HG03354 (cell line): ENCODE results near the gene RNF4.
"Not testable (repeated sequence)": the region's sequence is repeated elsewhere in the genome, so short reads cannot be mapped to it uniquely, and the experiment has no call there.

Source experiments
- ATAC-seq: cut with Tn5 transposase; IDR thresholded peaks from one replicate; pipeline ENCODE4 v1.9.1; 2021; ENCODE audit warnings: mild to moderate bottlenecking; ENCODE audit not compliant: unreplicated experiment, poor library complexity, severe bottlenecking

The RNF4 gene

DNA sequence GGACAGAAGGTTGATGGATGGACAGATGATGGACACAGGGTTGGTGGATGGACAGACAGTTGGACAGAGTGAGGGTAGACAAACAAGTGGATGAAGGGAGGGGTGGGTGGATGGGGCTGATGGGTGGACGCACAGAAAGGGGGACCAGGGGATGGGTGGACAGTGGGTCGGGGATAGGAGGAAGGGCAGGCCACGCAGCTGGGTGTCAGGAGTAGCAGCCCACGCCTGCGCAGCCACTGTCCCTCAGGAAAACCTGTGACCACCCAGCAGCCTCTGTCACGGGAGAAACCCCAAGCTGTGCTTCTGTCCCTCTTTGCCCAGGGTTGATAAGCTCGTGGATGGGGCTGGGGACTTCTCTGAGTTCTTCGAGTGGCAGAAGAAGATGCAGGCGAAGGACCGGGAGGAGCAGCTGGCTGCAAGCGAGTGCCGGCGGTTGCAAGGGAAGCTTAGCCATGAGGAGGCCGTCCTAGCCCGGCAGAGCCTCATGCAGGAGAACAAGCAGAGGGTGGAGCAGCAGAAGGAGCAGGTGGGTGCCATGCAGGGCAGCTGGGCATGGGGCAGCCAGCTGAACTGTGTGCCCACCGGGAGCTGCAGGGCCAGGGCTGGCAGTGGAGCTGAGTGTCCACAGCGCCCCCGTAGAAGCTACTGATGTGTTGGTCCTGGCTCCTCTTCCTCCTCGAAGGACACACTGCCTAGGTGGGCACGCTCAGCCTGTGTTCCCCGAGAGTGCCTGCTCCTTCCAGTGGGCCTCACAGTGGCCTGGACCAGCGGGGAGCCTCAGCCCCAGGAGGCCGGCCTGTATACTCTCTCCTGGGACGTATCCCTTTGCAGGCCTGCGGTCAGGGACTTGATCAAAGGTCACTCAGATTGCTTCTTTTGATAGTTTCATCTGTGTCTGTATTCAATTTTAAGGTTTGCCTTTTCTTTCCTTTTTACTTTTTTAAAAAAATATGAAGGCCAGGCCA is 16.8 kb upstream of the RNF4 start:
- ATAC-seq, result no peak

DNA sequence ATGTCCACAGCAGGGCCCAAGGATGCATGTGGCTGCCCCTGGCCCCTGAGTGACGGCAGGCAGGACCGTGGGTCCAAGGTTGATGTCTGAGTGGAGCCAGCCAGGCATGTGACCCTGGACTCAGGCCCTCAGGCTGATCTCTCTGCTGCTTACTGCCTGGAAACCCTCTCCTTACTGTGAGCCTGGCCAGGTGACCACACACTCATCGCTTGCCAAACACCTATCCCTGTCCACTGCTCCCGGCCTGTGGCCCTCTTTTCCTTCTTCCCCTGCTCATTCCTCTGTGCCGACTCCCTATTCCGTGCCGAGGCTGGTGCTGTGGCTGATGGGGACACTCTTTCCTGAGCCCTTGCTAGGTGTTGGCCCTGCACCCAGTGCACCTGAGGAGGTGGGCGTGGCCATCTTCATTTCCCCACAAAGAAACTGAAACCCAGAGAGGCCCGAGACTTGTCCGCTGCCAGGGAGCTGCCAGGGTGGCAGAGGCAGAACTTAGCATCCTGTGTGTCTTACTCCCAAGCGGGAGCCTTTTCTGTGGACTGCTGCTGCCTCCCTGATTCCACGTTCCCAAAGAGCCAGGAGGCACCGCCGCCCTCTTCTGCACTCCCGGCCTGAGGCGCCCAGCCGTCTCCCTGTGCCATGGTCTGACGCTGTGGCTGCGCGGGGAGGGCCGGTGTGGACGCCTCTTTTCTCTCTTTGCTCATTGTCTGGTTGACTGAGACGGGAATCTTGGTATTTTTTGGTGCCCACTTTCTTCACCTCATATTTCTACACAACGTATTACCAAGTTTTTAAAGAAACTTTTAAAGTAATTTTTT is 11.2 kb upstream of the RNF4 start:
- ATAC-seq, result no peak

DNA sequence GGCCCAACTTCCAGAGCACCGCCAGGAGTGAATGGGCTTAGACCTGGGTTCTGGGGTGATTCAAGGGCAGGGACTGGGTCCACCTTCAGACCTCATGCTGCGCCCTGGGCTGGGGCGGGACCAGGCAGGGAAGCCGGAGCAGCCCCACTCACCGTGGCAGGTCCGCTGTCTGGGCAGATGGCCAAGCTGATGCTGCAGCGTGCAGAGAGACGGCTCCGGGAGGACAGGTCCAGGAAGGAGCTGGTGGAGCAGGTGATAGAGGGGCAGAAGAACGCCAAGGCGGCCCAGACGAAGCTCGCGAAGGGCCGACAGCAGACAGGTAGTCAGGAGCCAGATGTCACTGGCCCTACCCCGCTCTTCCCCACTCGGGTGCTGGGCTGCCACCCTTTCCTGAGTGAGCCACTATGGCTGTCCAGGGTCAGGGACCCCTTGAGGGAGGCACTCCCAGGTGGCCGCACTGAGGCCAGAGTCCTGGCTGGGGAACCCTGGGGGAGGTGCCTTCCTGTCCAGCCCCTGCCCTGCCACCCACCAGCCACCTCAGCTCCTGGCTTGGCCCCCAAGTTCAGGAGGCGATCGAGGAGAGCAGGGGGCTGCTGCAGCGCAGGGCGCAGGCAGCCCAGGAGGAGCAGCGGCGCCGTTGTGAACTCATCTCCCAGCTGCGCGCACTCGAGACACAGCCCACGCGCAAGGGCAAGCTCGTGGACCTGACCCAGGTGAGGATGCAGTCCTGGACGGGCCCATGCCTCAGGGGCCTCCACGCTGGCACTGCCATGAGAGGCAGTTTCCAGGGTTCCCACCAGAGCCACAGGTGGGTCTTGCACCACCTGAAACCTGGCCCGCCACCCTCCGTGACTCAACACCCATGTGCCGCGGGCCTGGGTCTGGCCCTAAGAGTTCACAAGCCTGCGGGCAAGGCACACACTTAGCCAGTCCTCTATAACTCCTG is 10.1 kb upstream of the RNF4 start:
- no peak for ATAC-seq

DNA sequence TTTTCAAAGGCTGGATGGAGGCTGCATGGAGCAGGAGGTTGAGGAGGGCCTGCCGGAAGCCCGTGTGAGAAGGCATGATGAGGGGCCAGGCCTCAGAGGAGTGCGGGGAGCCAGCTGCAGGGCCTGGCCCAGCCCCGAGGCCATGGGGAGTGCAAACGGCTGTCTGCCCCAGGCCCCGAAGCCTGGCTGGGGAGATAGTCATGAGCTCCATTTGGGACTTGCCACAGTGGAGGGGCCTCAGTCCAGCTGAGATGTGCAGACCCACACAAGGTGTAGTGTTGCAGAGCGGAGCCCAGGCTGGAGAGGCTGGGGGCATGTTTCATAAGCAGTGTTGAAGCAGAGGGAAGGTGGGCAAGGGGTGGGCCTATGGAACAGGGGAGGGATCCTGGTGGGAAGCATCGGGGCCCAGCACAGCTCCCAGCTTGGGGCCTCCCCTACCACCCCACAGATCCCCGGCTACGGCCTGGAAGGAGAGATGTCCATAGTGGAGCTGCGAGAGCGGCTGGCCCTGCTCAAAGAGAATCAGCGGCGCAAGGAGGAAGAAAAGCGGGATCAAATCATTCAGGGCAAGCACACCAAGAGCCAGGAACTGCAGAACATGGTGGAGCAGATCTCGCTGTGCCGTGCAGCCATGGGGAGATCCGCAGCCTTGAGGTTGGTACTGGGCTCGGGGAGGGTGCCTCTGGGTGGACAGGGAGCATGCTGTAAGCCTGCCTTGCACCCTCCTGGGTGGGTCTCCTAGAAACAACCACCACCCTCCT is 9.1 kb upstream of the RNF4 start:
- ATAC-seq, result no peak

DNA sequence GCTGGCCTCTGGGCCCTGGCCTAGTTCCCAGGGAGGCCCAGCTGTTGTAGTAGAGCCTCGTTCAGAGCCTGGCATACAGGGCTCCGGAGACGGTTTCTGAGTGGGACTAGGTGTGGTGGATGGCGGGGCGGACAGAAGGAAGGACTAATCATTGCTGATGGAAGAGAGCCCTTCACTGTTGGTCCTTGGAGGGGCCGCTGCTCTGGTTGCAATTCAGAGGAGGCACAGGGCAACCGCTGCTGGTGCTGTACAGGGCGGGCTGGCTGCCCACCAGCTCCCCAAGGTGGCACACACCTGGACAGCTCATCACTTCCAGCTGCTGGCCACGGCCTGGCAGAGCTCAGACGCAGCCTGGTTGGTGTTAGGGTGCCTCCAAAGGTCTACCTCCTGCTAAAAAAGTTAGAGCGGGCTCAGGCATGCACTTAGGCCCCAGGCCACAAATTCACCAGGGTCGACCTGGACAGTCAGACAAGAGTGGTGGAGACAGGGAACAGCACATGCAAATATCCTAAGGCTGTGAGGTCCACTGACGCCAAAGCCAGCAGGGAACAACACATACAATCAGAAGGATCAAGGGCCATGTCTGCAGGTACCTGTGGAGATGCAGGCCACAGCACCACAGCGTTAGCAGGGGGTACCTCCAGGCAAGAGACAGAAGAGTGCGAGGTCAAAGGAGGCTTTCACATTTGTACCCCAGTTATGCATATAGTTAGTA is 7.5 kb upstream of the RNF4 start:
- no peak for ATAC-seq

DNA sequence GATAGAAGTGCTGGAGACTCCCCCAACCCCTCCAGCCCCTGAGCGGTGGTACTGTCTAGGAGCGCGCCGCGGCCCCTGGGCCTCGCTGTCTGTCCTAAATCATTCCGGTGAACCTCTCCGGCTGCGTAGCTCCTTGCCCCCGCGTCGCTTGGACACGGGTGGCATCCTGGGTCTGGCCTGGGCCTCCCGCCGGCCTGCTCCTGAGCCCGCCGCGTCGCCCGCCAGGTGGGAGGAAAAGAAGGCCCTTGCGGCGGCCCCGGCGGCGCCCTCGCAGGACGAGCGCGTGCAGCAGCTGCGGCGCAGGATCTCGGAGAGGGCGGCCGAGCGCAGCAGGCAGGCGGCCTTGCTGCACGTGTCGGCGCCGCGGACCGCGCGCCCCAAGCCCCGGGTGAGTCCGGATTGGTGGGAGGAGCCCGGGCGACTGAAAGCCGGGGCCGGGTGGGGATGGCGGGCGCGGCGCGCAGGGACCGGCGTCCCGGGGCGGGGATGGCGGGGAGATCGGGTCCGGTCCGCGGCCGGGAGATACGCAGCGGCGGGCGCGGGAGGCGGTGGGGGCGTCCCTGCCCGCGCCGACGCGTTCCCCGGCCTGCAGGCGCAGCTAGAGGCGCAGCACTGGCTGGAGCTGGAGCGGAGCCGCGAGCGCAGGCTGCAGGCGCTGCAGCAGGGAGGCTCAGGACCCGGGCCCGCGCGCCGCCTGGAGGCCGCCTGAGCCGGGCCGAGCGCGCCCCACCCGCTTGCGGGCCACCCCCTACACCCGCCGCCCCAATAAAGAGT is 6.5 kb upstream of the RNF4 start:
- ATAC-seq, result peak; percentile 85

DNA sequence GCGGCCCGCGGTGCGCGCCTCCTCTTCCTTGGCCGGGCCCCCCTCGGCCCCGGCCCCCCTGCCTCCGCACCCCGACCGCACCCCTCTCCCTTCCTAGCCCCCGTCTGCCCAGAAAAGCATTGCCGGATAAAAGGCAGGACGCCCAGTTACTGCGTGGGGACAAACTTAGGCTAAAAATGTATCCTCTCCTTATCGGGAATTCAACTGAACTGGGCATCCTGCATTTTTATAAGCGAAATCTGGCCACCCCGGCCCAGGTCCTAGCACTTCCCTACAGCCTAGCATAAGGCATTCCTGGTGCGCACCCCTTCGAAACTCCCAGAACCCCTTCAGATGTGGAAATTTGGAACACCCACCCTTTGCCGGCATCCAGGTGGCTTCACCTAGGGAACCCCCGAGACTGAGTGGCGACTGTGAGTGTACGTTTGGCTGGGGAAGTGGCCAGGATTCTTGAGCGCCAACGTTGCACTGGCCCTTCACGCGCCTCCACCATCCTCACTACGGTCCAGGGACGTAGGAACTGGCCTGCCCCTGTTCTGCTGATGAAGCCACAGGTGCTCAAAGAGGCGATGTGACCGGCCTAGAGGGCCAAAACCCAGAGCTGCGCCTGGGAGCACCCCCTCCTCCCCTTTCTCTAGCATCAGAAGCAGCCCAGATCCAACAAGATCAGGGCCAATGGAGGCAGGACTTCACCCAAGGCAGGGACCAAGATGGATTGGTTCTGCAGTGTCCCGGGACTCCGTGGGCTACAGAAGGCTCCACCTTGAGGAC is 5.7 kb upstream of the RNF4 start:
- no peak for ATAC-seq

DNA sequence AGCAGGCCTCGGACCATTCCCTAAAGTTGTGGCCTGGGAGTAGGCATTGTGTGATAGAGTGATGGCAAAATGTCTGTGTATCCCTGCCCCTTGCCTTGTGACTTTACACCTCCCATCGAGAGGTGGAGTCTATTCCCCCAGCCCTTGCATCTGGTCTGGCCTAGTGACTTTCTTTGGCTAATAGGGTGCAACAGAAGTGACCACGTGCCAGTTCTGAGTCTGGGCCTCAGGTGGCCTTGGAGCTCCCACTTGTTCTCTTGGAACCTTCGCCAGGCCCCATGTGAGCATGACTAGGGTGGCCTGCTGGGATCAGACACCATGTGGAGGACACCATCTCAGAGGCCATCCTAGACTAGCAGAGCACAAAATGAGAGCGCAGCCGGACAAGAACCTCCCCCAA is 3.9 kb upstream of the RNF4 start:
- no peak for ATAC-seq

DNA sequence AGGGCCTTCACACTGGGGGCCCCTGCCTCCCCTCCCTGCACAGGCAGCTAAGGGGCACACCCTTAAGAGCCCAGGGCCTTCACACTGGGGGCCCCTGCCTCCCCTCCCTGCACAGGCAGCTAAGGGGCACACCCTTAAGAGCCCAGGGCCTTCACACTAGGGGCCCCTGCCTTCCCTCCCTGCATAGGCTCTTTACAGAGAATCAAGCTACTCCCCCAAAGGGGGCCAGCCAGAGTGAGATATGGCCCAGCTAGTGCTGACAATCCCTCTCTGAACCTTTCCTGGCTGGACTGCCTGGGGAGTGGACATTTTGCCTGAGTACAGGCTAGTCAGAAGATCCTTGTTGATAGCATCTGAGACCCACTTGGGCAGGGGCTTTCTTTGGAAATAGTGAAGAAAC is 3.4 kb upstream of the RNF4 start:
- not testable (repeated sequence) for ATAC-seq

DNA sequence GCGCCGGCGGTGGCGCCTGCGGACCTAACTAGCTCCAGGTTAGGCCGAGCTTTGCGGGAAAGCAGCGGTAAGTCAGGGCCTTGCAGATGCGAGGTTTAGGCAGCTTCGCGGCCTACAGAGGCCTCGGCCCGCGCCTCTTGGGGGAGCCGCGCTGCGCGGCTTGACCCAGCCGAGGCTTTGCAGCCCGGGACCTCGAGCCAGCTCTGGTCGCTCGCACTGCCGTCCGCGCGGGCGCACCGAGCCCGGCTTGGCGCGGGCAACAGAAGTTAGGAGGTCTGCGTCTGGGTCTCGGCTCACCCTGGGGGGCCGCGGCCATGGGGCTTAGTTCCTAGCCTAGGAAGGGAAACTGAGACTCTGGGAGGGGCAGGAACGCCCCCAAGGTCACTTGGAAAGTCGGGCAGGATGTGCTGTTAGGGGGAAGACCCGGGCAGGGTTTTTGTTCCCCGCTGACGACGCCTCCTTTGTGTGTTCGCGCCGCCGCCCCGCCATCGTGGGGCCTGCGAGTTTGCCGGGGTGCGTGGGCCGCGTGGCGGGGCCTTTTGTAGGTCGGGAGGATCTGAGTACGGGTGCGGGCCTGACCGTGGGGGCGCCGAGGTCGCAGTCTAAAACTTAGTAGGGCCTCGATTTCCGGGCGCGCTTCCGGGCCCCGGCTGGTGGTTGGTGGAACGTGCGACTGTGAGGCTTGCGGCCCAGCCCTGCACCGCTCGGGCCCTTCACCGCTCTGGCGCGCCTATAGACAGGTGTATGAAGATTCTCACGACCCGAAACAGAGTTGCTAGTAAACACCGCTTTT is 482 bp downstream of the RNF4 start:
- ATAC-seq, result peak; percentile 60

DNA sequence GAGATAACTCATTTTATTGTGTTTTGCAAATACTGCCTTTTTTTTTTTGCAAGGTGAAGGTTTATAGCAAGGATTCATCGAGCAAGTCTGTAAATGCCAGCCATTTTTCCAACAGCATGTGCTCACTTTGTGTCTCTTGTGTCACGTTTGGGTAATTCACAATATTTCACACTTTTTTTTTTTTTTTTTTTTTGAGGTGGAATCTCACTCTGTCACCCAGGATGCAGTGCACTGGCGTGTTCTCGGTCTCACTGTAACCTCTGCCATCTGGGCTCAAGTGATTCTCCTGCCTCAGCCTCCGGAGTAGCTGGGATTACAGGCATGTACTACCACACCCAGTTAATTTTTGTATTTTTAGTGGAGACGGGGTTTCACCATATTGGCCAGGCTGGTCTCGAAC is 1.9 kb downstream of the RNF4 start:
- ATAC-seq, result no peak

DNA sequence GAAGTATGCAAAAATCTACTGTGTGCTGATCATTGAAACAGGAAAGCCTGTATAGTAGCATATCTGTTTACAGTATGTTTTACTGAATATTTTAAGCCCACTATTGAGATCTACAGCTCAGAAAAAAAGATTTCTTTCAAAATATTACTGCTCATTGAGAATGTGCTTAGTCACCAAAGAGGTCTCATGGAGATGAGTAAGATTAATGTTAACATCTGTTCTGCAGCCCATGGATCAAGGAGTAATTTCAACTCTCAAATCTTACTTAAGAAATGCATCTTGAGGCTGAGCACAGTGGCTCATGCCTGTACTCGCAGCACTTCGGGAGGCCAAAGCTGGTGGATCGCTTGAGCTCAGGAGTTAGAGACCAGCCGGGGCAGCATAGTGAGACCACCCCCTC is 3.3 kb downstream of the RNF4 start:
- no peak for ATAC-seq

DNA sequence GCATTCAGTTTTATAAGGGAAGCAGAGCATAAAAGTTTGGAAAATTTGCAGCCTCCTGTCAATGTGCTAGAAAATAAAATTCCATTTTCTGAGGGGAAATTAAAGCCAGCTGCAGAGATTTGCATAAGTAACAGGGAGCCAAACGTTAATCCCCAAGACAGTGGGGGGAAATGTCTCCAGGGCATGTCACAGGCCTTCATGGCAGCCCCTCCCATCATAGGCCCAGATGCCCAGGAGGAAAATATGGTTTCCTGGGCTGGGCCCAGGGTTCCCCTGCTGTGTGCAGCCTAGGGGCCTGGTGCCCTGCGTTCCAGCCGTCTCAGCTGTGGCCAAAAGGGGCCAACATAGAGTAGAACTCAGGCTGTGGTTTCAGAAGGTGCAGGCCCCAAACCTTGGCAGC is 9.3 kb downstream of the RNF4 start:
- no peak for ATAC-seq

DNA sequence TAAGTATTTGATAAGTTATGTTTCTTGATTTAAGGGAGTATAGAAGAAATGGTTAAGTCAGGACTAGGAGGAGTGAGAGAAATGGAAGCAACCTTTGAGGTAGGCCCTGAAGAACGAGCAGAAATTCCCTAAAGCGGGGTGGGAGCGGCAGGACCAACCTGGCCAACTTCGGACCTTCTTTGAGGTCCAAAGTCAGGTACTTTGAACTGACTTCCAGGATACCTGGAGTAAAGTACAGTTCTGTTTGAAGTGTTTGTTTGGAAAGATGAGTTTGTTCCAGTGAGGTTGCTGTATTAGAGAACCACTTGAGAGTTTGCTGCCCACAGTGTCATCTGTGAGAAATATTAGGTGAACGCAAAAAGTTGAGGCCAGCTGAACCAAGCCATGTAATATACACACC is 11.7 kb downstream of the RNF4 start:
- ATAC-seq, result no peak

DNA sequence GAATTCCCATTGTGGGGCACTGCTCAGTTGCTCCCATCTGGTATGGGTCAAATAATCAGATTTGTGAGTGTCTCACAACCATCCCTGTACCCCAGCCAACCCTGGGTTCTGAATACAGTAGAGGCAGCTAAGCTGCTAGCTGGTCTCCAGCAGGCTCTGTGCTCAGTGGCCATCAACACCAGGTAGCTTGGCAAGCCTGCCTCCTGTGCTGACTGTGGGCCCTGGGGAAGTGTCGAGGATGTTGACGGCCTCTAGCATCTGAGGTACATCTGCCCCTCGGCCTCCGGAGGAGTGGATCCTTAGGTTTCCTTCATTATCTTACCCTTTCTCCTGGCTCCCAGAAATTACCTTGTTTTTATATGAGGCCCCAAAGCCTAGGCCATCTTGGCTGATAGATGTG is 13.3 kb downstream of the RNF4 start:
- ATAC-seq, result no peak

DNA sequence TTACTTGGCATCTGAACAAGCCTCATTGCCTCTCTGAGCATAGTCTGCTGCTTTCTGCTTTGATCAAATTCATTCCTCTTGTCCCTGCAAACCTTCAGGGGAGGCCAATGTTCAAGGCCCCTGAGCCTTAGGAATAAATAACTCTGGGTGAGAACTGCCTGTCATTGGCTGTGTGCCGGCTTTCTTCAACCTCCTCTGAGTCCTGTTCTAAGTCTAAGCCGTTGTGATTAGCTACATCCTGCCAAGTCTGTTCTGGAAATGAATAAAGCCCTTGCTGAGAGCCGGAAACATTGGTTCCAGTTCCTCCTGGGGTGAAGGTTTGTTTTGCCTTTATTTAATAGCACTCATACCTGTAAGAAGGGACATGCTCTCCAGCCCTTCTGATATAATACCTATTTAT is 13.8 kb downstream of the RNF4 start:
- peak; percentile 60 for ATAC-seq
